PC-9 (cell line): Measurements from ENCODE around the gene NRARP.
"Not testable (repeated sequence)": the region's sequence is repeated elsewhere in the genome, so short reads cannot be mapped to it uniquely, and the experiment has no call there.

Source experiments
- EZH2 ChIP-seq: fragments of 200-600 bp; sonication (generic); IDR thresholded peaks from 2 replicates; pipeline ENCODE4 v1.8.0; 2017; ENCODE audit warnings: antibody characterized with exemption, low read depth
- TF ChIP-seq, protein P1 (sequence below): fragments of 200-600 bp; sonication (generic); conservative IDR thresholded peaks from 2 replicates; pipeline ENCODE4 v1.6.1; 2017; ENCODE audit warnings: mixed run types, antibody characterized with exemption, mild to moderate bottlenecking, moderate library complexity

DNA sequence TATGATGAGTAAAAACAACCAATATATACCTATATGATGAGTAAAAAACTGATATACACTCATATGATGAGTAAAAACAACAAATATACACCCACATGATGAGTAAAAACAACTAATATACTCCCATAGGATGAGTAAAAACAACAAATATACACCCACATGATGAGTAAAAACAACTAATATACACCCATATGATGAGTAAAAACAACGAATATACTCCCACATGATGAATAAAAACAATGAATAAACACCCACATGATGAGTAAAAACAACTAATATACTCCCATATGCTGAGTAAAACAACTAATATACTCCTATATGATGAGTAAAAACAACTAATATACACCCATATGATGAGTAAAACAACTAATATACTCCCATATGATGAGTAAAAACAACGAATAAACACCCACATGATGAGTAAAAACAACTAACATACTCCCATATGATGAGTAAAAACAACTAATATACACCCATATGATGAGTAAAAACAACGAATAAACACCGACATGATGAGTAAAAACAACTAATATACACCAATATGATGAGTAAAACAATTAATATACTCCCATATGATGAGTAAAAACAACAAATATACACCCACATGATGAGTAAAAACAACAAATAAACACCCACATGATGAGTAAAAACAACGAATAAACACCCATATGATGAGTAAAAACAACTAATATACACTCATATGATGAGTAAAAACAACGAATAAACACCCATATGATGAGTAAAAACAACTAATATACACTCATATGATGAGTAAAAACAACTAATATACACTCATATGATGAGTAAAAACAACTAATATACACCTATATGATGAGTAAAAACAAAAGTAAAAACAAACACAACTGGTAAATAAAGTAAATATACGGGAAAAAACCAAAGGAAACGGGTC is 25.8 kb upstream of the NRARP start:
- TF ChIP-seq, protein P1, sequence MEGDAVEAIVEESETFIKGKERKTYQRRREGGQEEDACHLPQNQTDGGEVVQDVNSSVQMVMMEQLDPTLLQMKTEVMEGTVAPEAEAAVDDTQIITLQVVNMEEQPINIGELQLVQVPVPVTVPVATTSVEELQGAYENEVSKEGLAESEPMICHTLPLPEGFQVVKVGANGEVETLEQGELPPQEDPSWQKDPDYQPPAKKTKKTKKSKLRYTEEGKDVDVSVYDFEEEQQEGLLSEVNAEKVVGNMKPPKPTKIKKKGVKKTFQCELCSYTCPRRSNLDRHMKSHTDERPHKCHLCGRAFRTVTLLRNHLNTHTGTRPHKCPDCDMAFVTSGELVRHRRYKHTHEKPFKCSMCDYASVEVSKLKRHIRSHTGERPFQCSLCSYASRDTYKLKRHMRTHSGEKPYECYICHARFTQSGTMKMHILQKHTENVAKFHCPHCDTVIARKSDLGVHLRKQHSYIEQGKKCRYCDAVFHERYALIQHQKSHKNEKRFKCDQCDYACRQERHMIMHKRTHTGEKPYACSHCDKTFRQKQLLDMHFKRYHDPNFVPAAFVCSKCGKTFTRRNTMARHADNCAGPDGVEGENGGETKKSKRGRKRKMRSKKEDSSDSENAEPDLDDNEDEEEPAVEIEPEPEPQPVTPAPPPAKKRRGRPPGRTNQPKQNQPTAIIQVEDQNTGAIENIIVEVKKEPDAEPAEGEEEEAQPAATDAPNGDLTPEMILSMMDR = not testable (repeated sequence)
- not testable (repeated sequence) for TF ChIP-seq EZH2
